H9 (cell line): ENCODE measurements around the gene FLCN. TPM values are rescaled to one million over a fixed set of nuclear protein-coding genes. Genes with fewer than 3 reads are reported as not detected.
A peak's percentile ranks its signal among the peaks of the same experiment; 100 is the strongest.

Experiments
- DNase-seq: peaks from one replicate; pipeline ENCODE4 v3.0.0-alpha.2; 2017
- H2AFZ ChIP-seq: one replicate; pipeline ENCODE4 v1.6.1; 2013; ENCODE audit warnings: mild to moderate bottlenecking, low read length, control low read depth, moderate library complexity
- H2AK5ac ChIP-seq: 2 replicates; pipeline ENCODE4 v1.6.1; 2013; ENCODE audit warnings: low read length, control low read depth, mixed read lengths; ENCODE audit not compliant: insufficient read length
- H2BK120ac ChIP-seq: one replicate; pipeline ENCODE4 v1.6.1; 2013; ENCODE audit warnings: low read depth, mild to moderate bottlenecking, low read length, control low read depth, inconsistent platforms; ENCODE audit not compliant: poor library complexity, severe bottlenecking
- H2BK12ac ChIP-seq: 2 replicates; pipeline ENCODE4 v1.6.1; 2013; ENCODE audit warnings: low read length, control low read depth, mixed read lengths, low read depth; ENCODE audit not compliant: insufficient read length
- H2BK15ac ChIP-seq: 2 replicates; pipeline ENCODE4 v1.6.1; 2013; ENCODE audit warnings: low read depth, low read length, control low read depth
- H2BK20ac ChIP-seq: one replicate; pipeline ENCODE4 v1.6.1; 2013; ENCODE audit warnings: low read depth, mild to moderate bottlenecking, low read length, control low read depth, inconsistent platforms; ENCODE audit not compliant: poor library complexity, severe bottlenecking
- H2BK5ac ChIP-seq: 2 replicates; pipeline ENCODE4 v1.6.1; 2013; ENCODE audit warnings: low read length, control low read depth, mixed read lengths; ENCODE audit not compliant: insufficient read length
- H3K14ac ChIP-seq: 2 replicates; pipeline ENCODE4 v1.6.1; 2013; ENCODE audit warnings: low read length, control low read depth; ENCODE audit not compliant: insufficient read depth
- H3K18ac ChIP-seq: 2 replicates; pipeline ENCODE4 v1.6.1; 2013; ENCODE audit warnings: low read depth, mild to moderate bottlenecking, mixed read lengths, low read length, control low read depth; ENCODE audit not compliant: insufficient read length
- H3K23ac ChIP-seq: 2 replicates; pipeline ENCODE4 v1.6.1; 2013; ENCODE audit warnings: low read length, control low read depth, mixed read lengths, low read depth; ENCODE audit not compliant: insufficient read length
- H3K23me2 ChIP-seq: 2 replicates; pipeline ENCODE4 v1.6.1; 2013; ENCODE audit warnings: low read depth, mild to moderate bottlenecking, mixed read lengths, low read length, control low read depth; ENCODE audit not compliant: insufficient read length, poor library complexity, severe bottlenecking
- H3K27ac ChIP-seq: 2 replicates; pipeline ENCODE4 v1.5.1; 2013; ENCODE audit warnings: low read length, control low read depth, mixed read lengths, low read depth; ENCODE audit not compliant: insufficient read length
- H3K27me3 ChIP-seq: 2 replicates; pipeline ENCODE4 v1.6.1; 2013; ENCODE audit warnings: low read length, control low read depth, inconsistent platforms; ENCODE audit not compliant: insufficient read depth
- H3K4ac ChIP-seq: 2 replicates; pipeline ENCODE4 v1.6.1; 2013; ENCODE audit warnings: low read depth, mild to moderate bottlenecking, control low read depth, inconsistent platforms, low read length, moderate library complexity
- H3K4me1 ChIP-seq: 2 replicates; pipeline ENCODE4 v1.6.1; 2013; ENCODE audit warnings: low read length, control low read depth, inconsistent platforms; ENCODE audit not compliant: insufficient read depth
- H3K4me2 ChIP-seq: 2 replicates; pipeline ENCODE4 v1.6.1; 2013; ENCODE audit warnings: low read length, control low read depth, mixed read lengths; ENCODE audit not compliant: insufficient read length, insufficient read depth
- H3K56ac ChIP-seq: 2 replicates; pipeline ENCODE4 v1.6.1; 2013; ENCODE audit warnings: low read depth, mild to moderate bottlenecking, mixed read lengths, low read length, control low read depth; ENCODE audit not compliant: insufficient read length
- H3K79me1 ChIP-seq: 2 replicates; pipeline ENCODE4 v1.6.1; 2013; ENCODE audit warnings: low read depth, mild to moderate bottlenecking, moderate library complexity, low read length, control low read depth, inconsistent platforms; ENCODE audit not compliant: insufficient read depth, poor library complexity, severe bottlenecking
- H3K79me2 ChIP-seq: 2 replicates; pipeline ENCODE4 v1.6.1; 2013; ENCODE audit warnings: low read length, control low read depth, inconsistent platforms; ENCODE audit not compliant: insufficient read depth
- H3K9ac ChIP-seq: 2 replicates; pipeline ENCODE4 v1.6.1; 2013; ENCODE audit warnings: low read length, control low read depth, mixed read lengths; ENCODE audit not compliant: insufficient read length; ENCODE audit errors: extremely low read depth
- H3K9me3 ChIP-seq: one replicate; pipeline ENCODE4 v1.6.1; 2013; ENCODE audit warnings: low read depth, low read length, inconsistent platforms; ENCODE audit not compliant: control insufficient read depth
- H3T11ph ChIP-seq: one replicate; pipeline ENCODE4 v1.6.1; 2013; ENCODE audit warnings: mild to moderate bottlenecking, low read length, control low read depth, inconsistent platforms
- H4K20me1 ChIP-seq: one replicate; pipeline ENCODE4 v1.6.1; 2013; ENCODE audit not compliant: control insufficient read depth, insufficient read length, insufficient read depth
- H4K5ac ChIP-seq: 2 replicates; pipeline ENCODE4 v1.6.1; 2013; ENCODE audit warnings: low read depth, mild to moderate bottlenecking, mixed read lengths, low read length, control low read depth; ENCODE audit not compliant: insufficient read length
- H4K8ac ChIP-seq: replicated peaks from 2 replicates; pipeline ENCODE4 v1.6.1; 2013; ENCODE audit warnings: low read length, control low read depth, mixed read lengths, low read depth; ENCODE audit not compliant: insufficient read length
- H4K91ac ChIP-seq: 2 replicates; pipeline ENCODE4 v1.6.1; 2013; ENCODE audit warnings: low read depth, mild to moderate bottlenecking, moderate library complexity, mixed read lengths, low read length, control low read depth; ENCODE audit not compliant: insufficient read length
- H3K27ac Mint-ChIP-seq, 3 experiments: 2 replicates in 2 of 3; 3 replicates in 1 of 3; pipeline ENCODE4 v1.8.0; 2020 to 2021; ENCODE audit warnings: mixed read lengths in 3 of 3, mild to moderate bottlenecking in 1 of 3, moderate library complexity in 1 of 3
- H3K27me3 Mint-ChIP-seq: 2 replicates; pipeline ENCODE4 v1.8.0; 2021; ENCODE audit warnings: low read depth, mild to moderate bottlenecking, moderate library complexity, mixed read lengths
- H3K36me3 Mint-ChIP-seq, 3 experiments: 2 replicates in 2 of 3; 3 replicates in 1 of 3; pipeline ENCODE4 v1.8.0; 2020 to 2021; ENCODE audit warnings: low read depth in 3 of 3, mixed read lengths in 3 of 3; ENCODE audit not compliant: insufficient read depth in 1 of 3
- H3K4me1 Mint-ChIP-seq, 2 experiments: 2 replicates each; pipeline ENCODE4 v1.8.0; 2020; ENCODE audit warnings: mixed read lengths in 2 of 2
- H3K4me3 Mint-ChIP-seq, 2 experiments: 2 replicates in 1 of 2; 3 replicates in 1 of 2; pipeline ENCODE4 v1.8.0; 2020 to 2021; ENCODE audit warnings: mild to moderate bottlenecking in 2 of 2, mixed read lengths in 2 of 2, moderate library complexity in 1 of 2
- H3K9me3 Mint-ChIP-seq, 2 experiments: 2 replicates in 1 of 2; 3 replicates in 1 of 2; pipeline ENCODE4 v1.8.0; 2020; ENCODE audit warnings: mild to moderate bottlenecking in 2 of 2, mixed read lengths in 2 of 2, moderate library complexity in 1 of 2
- WGBS: extraction: QIAGEN DNeasy Blood & Tissue Kit; methylation state at CpG from one replicate; pipeline ENCODE4 v1.1.7; 2013; ENCODE audit warnings: missing lambda C conversion rate, low lambda C conversion rate, mixed read lengths; ENCODE audit not compliant: insufficient read length; ENCODE audit errors: extremely low coverage; 5-methylcytosine and 5-hydroxymethylcytosine counted together
- total RNA-seq: library from RNA; stranded (reverse); gene quantifications from 2 replicates; pipeline ENCODE4 v1.2.1, GENCODE V29; 2021
- TF ChIP-seq, protein P1 (sequence below): fragments of 200-600 bp; sonication (generic); conservative IDR thresholded peaks from 3 replicates; pipeline ENCODE4 v1.8.0; 2021; ENCODE audit warnings: antibody characterized with exemption, mild to moderate bottlenecking

The FLCN gene
- total RNA-seq, 1 experiment from 2014 or later: 33.3 TPM

- peak overlapping the region in 1 of 3 experiments; percentile 74; a peak in 3 of 7 replicates for H3K27ac Mint-ChIP-seq
- Histone ChIP-seq H3K23ac (no peak overlapping the region), H2AFZ (no peak overlapping the region), H3K9me3 (no peaks in the 10 kb centered on the region), H3K4me2 (no peak overlapping the region), H4K91ac (no peak overlapping the region), H4K20me1 (no peaks in the 10 kb centered on the region), H3K23me2 (peaks cover 3% of the 10 kb centered on the region), H3K18ac (no peak overlapping the region), H4K5ac (no peak overlapping the region), H2BK15ac (no peak overlapping the region), H3K79me2 (no peaks in the 10 kb centered on the region), H3K56ac (no peak overlapping the region), H4K8ac (no peak overlapping the region), H2BK5ac (no peak overlapping the region), H2BK20ac (no peak overlapping the region), H3K27me3 (no peaks in the 10 kb centered on the region), H3T11ph (no peak overlapping the region), H3K9ac (no peak overlapping the region), H2BK120ac (no peak overlapping the region), H3K14ac (no peak overlapping the region), H3K4ac (no peak overlapping the region), H3K79me1 (no peaks in the 10 kb centered on the region), H3K4me1 (no peaks in the 10 kb centered on the region), H3K27ac (no peak overlapping the region), H2AK5ac (no peak overlapping the region), H2BK12ac (no peak overlapping the region)
- H3K4me3 Mint-ChIP-seq: no peak overlapping the region
- H3K27me3 Mint-ChIP-seq: no peaks in the 10 kb centered on the region
- no peaks in the 10 kb centered on the region for H3K9me3 Mint-ChIP-seq
- TF ChIP-seq, protein P1, sequence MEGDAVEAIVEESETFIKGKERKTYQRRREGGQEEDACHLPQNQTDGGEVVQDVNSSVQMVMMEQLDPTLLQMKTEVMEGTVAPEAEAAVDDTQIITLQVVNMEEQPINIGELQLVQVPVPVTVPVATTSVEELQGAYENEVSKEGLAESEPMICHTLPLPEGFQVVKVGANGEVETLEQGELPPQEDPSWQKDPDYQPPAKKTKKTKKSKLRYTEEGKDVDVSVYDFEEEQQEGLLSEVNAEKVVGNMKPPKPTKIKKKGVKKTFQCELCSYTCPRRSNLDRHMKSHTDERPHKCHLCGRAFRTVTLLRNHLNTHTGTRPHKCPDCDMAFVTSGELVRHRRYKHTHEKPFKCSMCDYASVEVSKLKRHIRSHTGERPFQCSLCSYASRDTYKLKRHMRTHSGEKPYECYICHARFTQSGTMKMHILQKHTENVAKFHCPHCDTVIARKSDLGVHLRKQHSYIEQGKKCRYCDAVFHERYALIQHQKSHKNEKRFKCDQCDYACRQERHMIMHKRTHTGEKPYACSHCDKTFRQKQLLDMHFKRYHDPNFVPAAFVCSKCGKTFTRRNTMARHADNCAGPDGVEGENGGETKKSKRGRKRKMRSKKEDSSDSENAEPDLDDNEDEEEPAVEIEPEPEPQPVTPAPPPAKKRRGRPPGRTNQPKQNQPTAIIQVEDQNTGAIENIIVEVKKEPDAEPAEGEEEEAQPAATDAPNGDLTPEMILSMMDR: no peak
- H3K36me3 Mint-ChIP-seq: no peaks in the 10 kb centered on the region
- no peaks in the 10 kb centered on the region for H3K4me1 Mint-ChIP-seq
- no peak for DNase-seq
- no CpG with 5 or more reads among the region's 15 CpGs for WGBS
These were observed 32.9 kb downstream of the FLCN start for GRCh38 chr17:17204041-17204591.
